Head of caudate nucleus (tissue), 42 donors: ENCODE results near the gene RPS16.
"Not testable (repeated sequence)": the region's sequence is repeated elsewhere in the genome, so short reads cannot be mapped to it uniquely, and the experiment has no call there.

Experiments
- DNase-seq, 42 donors: peaks; one replicate each; pipeline versions ENCODE4 v3.0.0 to v3.0.0-alpha.2; 2020 to 2021; ENCODE audit warnings: mixed read lengths in 7 of 42
- intact Hi-C: fragments of 100-400 bp; cut with DNase I; formaldehyde crosslinking; loops from one replicate; pipeline ENCODE4 v1.15.0; 2022

Gene RPS16

DNA sequence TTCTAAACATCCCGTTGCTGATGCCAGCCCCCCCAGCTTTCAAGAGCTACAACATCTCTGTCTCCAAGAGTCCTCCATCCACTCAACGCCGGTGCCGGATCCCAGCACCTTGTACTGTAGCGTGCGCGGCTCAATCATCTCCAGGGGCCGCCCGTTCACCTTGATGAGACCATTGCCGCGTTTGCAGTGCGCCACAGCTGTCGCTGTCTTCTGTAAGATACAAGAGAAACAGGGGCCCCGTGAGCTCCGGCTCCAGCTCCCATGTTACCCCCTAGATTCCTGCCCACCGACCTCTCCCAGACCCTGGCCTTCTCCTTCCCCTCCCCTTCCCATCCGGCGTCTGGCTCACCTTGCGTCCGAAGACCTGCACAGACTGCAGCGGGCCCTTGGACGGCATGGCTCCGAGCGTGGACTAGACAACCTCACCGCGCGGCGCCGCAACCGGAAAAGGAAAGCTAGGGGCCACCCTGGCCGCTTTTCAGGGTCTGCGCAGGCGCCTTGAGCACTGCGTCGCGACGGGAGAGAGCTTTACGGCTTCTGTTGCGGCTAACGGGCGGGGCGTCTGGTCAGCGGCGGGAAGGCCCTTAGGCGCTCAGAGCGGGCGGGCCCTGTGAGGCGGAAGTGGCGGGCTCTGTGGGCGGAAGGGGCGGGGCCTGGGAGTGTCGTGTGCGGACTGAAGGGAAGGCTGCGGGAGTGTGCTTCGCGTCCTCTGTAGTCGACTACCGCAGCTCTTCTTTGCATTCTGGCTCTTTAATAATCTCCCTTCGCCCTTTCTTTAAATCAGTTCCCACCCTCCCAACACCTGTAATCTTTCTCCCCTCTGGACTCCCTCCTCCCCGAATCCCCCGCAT is at the start of gene RPS16:
Gene RPS16 (minus strand): TSS at position 451 of the 851 bp plus-strand sequence. CDS start 54 bp downstream, at position 397.
- intact Hi-C loops, result loop anchor here (2.0 kb wide), 1 partner anchor 45 kb away; the partner anchor contains the start of gene TIMM50
- DNase-seq, result peak; percentile 95 to 100 (median 99)

DNA sequence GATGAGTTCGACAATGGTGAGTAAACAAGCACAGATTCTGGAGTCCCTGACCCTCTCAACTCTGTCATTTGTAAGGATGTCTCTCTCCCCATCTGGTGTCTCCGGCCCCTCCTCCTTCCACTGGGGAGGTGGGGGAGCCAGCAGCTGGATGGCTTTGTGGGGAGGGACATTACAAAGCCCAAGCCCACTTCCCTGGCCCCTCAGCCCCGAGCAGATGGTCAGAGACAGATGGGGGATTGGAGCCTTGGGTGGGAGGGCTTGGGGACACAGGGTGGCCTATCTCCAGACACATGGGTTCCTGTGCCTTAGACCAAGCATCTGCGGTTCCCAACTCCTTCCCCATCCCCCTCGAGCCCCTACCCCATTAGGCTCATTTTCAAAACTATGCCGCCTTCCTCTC is 47.4 kb upstream of the RPS16 start:
- intact Hi-C loops, result no loop called here
- no peak for DNase-seq

DNA sequence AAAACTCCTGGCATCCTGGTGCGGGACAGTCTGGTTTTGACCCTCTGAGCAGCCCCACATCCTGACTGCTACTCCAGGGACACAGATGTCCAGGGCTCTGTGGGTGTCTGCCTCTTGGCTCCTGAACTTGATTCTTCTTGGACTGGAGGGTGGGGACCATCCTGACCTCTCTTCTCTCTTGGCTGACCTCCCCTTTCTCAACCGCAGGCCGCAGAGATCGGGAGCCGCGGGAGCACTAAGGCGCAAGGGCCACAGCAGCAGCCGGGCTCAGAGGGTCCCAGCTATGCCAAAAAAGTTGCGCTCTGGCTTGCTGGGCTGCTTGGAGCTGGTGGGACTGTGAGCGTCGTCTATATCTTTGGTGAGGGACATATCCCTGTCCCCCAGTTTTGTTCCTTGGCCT is 45.9 kb upstream of the RPS16 start:
- intact Hi-C loops, result loop anchor here (2.0 kb wide), 1 partner anchor 47 kb away; the partner anchor contains the start of gene RPS16
- no peak for DNase-seq

DNA sequence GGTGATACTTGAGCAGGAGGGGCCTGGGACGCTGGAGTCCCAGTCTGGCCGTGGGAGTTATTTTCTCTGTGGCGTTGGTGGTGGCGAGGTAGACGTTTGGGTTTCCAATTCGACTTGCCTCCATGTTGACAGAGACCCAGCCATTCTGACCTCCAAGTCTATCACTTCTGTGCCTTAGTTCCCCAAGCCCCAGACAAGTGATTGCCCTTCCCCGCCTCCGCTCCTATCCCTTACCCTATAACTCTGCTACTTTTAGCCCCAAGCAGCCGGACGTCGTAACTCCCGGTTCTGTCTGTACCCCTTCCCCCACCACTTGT is 45.4 kb upstream of the RPS16 start:
- no peak for DNase-seq
- intact Hi-C loops, result loop anchor here (2.0 kb wide), 1 partner anchor 46 kb away; the partner anchor contains the start of gene RPS16

DNA sequence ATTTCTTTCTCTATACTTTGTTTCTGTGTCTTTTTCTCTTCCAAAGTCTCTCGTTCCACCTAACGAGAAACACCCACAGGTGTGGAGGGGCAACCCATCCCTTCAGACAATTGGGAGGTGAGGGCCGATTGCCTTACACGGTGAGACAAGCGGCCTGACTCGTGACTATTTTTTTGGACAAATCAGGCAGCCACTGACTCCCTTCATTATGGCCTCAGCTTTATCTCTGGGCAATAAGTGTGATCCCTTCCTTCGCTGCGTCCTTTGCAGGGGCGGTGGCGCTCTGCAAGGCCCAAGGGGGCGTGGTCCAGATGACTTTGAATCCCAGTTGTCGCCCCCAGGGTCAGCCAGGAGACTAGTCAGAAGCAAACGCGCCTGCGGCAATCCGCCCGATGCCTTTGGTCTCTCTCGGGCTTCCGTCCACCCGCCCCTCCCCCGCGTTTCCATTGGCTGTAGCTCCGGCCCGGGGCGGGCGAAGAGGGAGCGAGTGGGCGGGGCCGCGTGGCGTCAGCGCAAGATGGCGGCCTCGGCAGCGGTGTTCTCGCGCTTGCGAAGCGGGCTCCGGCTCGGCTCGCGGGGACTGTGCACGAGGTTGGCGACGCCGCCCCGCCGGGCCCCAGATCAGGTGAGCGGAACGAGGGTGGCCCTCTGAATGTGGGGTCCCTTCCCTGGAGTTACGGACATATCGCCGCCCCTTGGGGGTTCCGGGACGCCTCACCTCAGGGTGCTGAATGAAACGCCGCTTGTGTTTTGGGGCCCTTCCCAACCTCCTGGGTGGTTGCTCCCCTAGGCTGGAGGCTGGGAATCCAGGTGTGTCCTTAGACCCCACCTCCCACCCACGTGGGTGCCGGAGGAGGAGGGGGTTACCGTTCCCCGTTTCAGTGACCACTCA is 44.8 kb upstream of the RPS16 start, which contains the start of gene TIMM50:
Gene TIMM50 (plus strand): TSS at position 502 of the 892 bp plus-strand sequence. CDS start 16 bp downstream, at position 518.
- DNase-seq, result peak; percentile 92 to 99 (median 97)
- intact Hi-C loops, result loop anchor here (2.0 kb wide), 1 partner anchor 46 kb away; the partner anchor contains the start of gene RPS16

DNA sequence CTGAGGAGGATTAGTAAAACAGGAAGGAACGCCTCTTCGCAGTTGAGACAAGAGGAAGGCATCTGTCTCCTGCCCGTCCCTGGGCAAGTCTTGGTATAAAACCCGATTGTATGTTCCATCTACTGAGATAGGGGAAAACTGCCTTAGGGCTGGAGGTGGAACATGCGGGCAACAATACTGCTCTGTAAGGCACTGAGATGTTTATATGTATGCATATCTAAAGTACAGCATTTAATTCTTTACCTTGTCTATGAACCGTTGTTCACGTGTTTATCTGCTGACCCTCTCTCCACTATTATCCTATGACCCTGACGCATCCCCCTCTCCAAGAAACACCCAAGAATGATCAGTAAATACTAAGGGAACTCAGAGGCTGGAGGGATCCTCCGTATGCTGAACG is 44.2 kb upstream of the RPS16 start:
- intact Hi-C loops, result loop anchor here (2.0 kb wide), 1 partner anchor 45 kb away; the partner anchor contains the start of gene RPS16
- DNase-seq, result peak in 1 of 42 donors; percentile 9

DNA sequence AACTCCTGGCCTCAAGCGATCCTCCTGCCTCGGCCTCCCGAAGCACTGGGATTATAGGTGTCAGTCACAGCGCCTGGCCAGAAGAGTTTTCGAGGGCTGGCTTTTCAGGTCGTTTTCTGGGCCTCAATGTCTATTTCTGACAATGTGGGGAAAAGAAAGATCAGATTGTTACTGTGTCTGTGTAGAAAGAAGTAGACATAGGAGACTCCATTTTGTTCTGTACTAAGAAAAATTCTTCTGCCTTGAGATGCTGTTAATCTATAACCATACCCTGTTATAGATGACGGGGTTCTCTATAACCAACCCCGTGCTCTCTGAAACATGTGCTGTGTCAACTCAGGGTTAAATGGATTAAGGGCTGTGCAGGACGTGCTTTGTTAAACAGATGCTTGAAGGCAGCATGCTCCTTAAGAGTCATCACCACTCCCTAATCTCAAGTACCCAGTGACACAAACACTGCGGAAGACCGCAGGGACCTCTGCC is 43.6 kb upstream of the RPS16 start:
- intact Hi-C loops, DNase-seq: not testable (repeated sequence)

DNA sequence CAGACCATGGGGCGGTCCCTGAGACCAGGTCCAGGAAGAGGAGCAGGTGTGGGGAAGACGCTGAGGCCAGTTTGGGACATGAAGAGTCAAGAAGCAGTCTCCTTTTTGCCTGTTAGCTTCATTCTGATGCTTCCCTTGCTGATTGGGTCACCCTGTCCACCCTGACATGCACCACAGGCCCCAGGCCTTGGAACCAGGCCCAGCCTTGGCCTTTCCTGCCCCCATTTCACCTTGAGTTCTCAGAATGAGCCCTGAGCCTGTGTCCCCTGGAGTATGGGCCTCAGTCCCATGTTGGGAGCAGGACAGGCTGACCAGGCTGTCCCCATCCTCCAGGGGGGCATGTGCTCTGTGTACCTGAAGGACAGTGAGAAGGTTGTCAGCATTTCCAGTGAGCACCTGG is 40.0 kb upstream of the RPS16 start:
- no peak for DNase-seq
- intact Hi-C loops, result loop anchor here (2.0 kb wide), 1 partner anchor 57 kb away; the partner anchor contains the start of gene EID2B

DNA sequence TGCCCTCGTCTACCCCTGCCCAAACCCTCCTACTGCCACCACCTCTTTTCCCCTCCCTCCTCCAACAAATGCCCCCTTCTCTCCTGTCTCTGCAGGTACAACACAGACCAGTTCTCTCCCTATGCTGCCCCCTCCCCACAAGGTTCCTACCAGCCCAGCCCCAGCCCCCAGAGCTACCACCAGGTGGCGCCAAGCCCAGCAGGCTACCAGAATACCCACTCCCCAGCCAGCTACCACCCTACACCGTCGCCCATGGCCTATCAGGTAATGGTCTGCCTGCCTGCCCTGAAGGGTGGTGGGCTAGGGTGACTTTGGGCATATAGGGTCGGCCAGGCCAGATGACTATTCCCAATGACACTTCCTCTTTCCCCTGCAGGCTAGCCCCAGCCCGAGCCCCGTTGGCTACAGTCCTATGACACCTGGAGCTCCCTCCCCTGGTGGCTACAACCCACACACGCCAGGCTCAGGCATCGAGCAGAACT is 38.4 kb upstream of the RPS16 start:
- intact Hi-C loops, result loop anchor here (2.0 kb wide), 1 partner anchor 59 kb away; the partner anchor contains the start of gene EID2B
- DNase-seq, result peak in 40 of 42 donors; percentile 21 to 85 (median 59)

DNA sequence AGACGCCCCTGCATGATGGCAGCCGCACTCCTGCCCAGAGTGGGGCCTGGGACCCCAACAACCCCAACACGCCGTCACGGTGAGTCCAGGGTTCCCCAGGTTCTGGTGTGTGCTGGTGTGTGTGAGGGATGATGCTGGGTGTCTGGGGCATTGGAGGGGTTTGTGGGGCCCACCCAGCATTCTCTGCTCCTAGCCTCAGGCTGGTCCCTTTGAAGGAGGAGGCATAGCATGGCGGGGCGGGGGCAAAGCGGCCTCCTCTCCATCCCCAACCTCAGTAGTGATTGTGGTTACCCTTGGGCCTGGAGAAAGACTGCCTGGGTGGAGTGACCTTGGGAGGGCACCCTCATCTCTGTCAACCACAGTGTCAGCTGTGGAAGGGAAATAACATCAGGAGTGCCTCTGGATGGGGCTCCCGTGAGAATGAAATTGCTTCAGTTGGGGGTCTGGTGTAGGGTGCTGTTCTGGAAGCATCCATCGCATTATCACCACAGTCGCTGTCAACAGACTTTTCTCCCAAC is 37.8 kb upstream of the RPS16 start:
- intact Hi-C loops, result no loop called here
- DNase-seq, result no peak

DNA sequence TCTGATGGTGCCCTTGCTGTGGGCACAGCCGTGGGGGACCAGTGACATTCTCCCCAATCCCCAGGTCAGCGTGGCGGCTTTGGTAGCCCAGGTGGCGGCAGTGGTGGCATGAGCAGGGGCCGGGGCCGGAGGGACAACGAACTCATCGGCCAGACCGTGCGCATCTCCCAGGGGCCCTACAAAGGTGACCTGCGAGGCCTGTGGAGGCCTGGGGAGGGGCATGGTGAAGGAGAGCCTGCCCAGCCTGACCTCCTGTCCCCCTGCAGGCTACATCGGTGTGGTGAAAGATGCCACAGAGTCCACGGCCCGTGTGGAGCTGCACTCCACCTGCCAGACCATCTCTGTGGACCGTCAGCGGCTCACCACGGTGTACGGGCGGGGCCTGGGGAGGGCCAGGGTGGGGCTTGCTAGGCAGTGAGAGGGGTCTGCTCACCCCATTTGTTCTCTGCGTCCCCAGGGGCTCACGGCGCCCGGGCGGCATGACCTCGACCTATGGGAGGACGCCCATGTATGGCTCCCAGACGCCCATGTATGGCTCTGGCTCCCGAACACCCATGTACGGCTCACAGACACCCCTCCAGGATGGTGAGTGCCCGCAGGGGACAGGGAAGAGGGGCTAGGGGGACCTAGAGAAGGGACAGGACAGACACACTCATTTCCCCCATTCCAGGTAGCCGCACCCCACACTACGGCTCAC is 37.1 kb upstream of the RPS16 start:
- DNase-seq, result no peak
- intact Hi-C loops, result no loop called here

DNA sequence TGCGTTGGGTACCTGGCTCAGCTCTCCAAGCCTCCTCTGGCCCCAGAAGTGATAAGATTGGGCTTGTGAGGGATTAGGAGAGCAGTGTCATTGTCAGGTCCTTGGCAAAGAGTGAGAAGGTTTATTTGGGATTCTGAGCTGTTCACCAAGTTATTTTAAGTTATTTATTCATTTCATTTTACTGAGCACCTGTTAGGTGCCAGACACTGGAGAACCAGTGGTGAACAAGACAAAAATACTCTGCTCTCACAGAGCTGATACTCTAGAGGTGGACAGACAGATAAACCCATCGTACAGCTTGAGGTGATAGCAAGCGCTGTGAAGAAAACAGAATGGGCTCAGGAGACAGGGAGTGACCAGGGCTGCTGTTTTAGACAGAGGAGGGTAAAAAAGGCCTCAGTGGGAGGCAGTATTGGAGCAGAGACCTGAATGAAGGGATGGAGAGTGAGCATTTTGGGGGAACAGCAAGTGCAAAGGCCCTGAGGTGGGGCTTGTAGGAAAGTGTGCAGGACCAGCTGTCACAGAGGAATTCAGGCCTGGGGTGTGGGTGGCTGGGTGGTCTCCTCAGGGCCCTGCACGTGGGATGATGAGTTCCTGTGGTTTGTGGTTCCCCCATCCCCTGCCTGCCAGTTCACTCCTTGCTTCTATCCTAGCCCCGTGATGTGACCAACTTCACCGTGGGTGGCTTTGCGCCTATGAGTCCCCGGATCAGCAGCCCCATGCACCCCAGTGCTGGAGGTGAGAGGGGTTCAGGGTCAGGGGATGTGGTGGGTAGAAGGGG is 36.2 kb upstream of the RPS16 start:
- intact Hi-C loops, result no loop called here

DNA sequence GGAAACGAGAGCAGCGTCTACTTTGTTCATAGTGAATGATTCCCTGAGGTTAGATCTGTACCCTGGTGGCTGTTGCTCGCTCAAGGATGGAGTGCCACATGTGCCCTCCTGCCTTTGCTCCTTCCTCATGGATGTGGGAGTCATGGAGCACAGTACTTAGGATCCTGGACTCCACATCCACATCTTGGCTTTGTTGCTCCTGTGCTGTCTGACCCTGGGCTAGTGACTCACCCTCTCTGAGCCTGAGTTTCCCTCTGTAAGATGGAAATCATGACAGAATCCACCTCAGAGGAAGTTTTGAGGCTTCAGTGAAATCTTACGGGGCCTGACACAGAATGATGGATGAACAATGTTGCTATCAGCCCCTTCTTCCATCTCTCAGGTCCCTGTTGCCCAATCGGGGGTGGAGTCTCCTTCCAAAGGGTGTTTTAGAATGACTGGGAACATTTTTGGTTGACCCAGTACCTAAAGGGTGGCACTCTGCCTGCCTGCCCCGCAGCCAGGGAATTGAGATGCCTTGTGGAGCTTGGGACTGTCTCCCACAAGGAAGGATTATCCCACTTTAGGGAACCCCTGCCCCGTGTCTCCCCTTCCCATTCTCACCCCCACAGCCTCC is 35.1 kb upstream of the RPS16 start:
- DNase-seq, result no peak
- intact Hi-C loops, result no loop called here

More for the DNA sequence above, 36.2 kb upstream of the RPS16 start:
- no peak for DNase-seq

DNA sequence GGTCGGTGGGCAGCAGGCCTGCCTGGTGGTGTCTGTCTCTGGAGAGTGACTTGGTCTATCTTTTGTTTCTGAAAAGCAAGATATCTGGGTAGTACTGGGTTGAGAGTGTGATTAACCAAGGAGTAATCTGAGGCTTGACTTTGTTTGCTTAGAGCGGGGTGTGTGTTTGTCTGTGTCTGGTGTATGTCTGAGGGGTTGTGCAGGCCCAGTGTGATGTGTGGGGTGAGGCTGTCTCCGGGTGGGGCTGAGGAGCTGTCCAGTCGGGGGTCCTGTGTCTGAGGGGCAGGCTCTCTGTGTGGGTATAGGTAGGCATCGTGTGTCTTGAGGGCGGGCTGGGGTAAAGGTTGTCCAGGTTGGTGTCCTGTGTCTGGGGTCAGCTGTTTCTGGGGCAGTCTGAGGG is 33.8 kb upstream of the RPS16 start:
- intact Hi-C loops, result no loop called here

DNA sequence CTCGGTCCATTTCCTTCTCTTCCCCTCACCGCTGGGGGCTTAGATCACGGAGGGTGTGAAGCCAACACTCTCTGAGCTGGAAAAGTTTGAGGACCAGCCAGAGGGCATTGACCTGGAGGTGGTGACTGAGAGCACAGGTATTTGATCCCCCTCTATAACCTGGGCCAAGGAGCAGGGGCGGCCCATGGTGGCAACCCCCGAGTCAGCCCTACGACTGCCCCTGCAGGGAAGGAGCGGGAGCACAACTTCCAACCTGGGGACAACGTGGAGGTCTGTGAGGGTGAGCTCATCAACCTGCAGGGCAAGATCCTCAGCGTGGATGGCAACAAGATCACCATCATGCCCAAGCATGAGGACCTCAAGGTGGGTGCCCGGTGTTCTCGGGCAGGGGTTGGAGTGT is 33.3 kb upstream of the RPS16 start:
- DNase-seq, result no peak
- intact Hi-C loops, result no loop called here

More for the DNA sequence above, 33.8 kb upstream of the RPS16 start:
- no peak for DNase-seq

DNA sequence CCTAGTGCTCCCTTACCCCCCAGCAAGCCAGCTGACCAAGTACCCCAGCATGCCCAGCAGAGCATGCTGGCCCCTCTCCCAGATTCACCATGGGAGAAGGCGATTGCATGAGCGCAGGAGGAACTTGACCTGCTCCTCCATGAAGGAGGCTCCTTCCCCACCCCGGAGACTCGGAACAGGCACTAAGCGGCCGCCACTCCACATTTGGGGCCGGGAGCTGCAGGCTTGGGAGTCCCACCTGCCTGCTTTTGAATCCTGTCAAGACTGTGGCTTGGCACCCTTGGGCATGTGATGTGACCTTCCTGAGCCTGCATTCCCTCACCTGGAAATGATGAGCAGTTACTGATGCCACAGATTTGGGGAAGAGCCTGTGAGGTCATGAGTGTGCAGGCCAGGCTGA is 32.2 kb upstream of the RPS16 start:
- DNase-seq, result no peak
- intact Hi-C loops, result no loop called here
